ENCODE data around the gene CLMN. TPM values are rescaled to one million over a fixed set of nuclear protein-coding genes. Genes with fewer than 3 reads are reported as not detected.

The CLMN gene
- total and polyA plus RNA-seq, 2 of the 8 experiments (the other 6 are each of a cell fraction or from before 2014, with no cell fraction given) = 1.6 to 8.2 TPM

DNA sequence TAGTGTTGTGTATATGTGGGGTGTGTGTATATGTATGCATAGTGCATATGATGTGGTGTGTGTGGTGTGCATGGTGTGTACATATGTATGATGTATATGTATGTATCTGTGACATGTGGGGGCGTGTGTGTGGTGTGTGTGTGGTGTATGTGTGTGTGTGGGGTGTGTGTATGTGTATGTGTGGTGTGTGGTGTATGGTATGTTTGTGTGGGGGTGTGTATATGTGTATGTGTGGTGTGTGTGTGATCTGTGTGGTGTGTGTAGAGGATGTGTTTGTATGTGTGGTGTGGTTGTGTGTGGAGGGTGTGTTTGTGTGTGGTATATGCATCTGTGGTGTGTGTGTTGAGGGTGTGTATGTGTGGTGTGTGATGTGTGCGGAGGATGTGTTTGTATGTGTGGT is 61.6 kb downstream of the CLMN start:
- CTCF ChIA-PET (ENCODE audit: partially characterized antibody) = no interaction called here
- Histone ChIP-seq H3K36me3 (ENCODE audit: control insufficient read depth in 2 of 4, insufficient read depth in 4 of 4, low read length in 3 of 4) (no peaks in the 10 kb centered on the region; a peak in 1 of 8 replicates), H2BK120ac (replicated peaks; ENCODE audit: low read depth, low read length) (no peak overlapping the region), H3K23me2 (ENCODE audit: low read depth, low read length) (peaks cover 10% of the 10 kb centered on the region; the same call in 1 of the 2 replicates), H3K23ac (ENCODE audit: insufficient read length) (no peak overlapping the region), H3K4me1 (replicated peaks in 1 of 4; ENCODE audit: control insufficient read depth in 3 of 4, insufficient read depth in 4 of 4, low read length in 3 of 4) (peaks cover 6 to 32% (median 20%) of the 10 kb centered on the region in 4 experiments), H3K79me2 (ENCODE audit: control insufficient read depth in 1 of 2, insufficient read depth in 2 of 2, low read length in 2 of 2) (no peaks in the 10 kb centered on the region), H3K56ac (replicated peaks; ENCODE audit: insufficient read length, low read depth, low read length) (peak overlapping the region; percentile 93), H3K27ac (ENCODE audit: low read depth, low read length) (no peak overlapping the region), H4K8ac (ENCODE audit: extremely low read depth, insufficient read depth, low read length) (no peak overlapping the region), H3K18ac (ENCODE audit: extremely low read depth, low read length) (no peak overlapping the region), H2BK5ac (ENCODE audit: low read depth, low read length) (peak overlapping the region; percentile 49; the same call in 1 of the 2 replicates), H2BK15ac (ENCODE audit: low read length) (peak overlapping the region; percentile 100), H4K5ac (ENCODE audit: insufficient read length, low read depth, low read length) (no peak overlapping the region), H2BK12ac (ENCODE audit: low read depth, low read length) (peak overlapping the region; percentile 96; the same call in 1 of the 2 replicates), H3K9ac (replicated peaks in 1 of 4; ENCODE audit: extremely low read depth in 1 of 4, low read depth in 3 of 4, low read length in 3 of 4) (no peak overlapping the region), H4K20me1 (replicated peaks in 1 of 2; ENCODE audit: control insufficient read depth in 1 of 2, insufficient read depth in 2 of 2, low read length in 2 of 2) (peaks cover 0 to 8% of the 10 kb centered on the region in 2 experiments), H3K9me3 (ENCODE audit: insufficient read depth in 2 of 2, low read depth in 1 of 2, low read length in 1 of 2) (no peaks in the 10 kb centered on the region), H2AK5ac (ENCODE audit: low read depth, low read length) (peak overlapping the region; percentile 87), H2BK20ac (ENCODE audit: low read length) (peak overlapping the region; percentile 38; the same call in 1 of the 2 replicates), H3K4me2 (ENCODE audit: insufficient read depth in 1 of 2, low read depth in 2 of 2, low read length in 2 of 2) (no peak overlapping the region), H4K91ac (replicated peaks; ENCODE audit: insufficient read length, low read length) (peak overlapping the region; percentile 60), H3K4me3 (ENCODE audit: extremely low read depth in 1 of 4, insufficient read depth in 2 of 4, low read depth in 3 of 4, low read length in 4 of 4) (no peak overlapping the region), H3K4ac (replicated peaks; ENCODE audit: insufficient read length, low read depth, low read length) (peak overlapping the region; percentile 53), H3K14ac (ENCODE audit: insufficient read length) (no peak overlapping the region), H3K79me1 (ENCODE audit: low read depth, low read length) (no peaks in the 10 kb centered on the region), H3K27me3 (replicated peaks in 1 of 4; ENCODE audit: control insufficient read depth in 3 of 4, extremely low read depth in 1 of 4, insufficient read depth in 3 of 4, low read length in 3 of 4) (no peaks in the 10 kb centered on the region), H2AFZ (ENCODE audit: low read length) (no peak overlapping the region)
- POLR2A ChIA-PET (ENCODE audit: partially characterized antibody) = no interaction called here
- FAIRE-seq = no peak
- WGBS, 2 experiments (ENCODE audit: extremely low coverage in 1 of 2, insufficient coverage in 1 of 2, insufficient read length in 1 of 2, insufficient replicate concordance in 2 of 2, low coverage in 1 of 2, low lambda C conversion rate in 2 of 2, missing lambda C conversion rate in 1 of 2) = 77 to 100% methylated on average over 1 to 2 of the region's 2 CpGs
- DNase-seq (ENCODE audit: low read depth in 1 of 2, low spot score in 2 of 2) = no peak
- no peak for TF ChIP-seq SIRT6 (IDR thresholded peaks at IDR 0.05; ENCODE audit: low read length)
- no peak for TF ChIP-seq YY1 (IDR thresholded peaks at IDR 0.05; ENCODE audit: low read depth, low read length)
- no peak for TF ChIP-seq SUZ12 (IDR thresholded peaks at IDR 0.05; ENCODE audit: low read length)
- no peak for TF ChIP-seq RBBP5 (IDR thresholded peaks at IDR 0.05; ENCODE audit: borderline replicate concordance, low read depth, low read length)
- TF ChIP-seq NANOG (IDR thresholded peaks at IDR 0.05; ENCODE audit: insufficient read depth, low read depth, low read length, poor library complexity, severe bottlenecking) = no peak
- TF ChIP-seq ASH2L (IDR thresholded peaks at IDR 0.05; ENCODE audit: low read length) = no peak
- TF ChIP-seq RAD21 (IDR thresholded peaks at IDR 0.05 in 1 of 2, conservative IDR thresholded peaks at IDR 0.05 in 1 of 2; ENCODE audit: low read depth in 2 of 2, low read length in 2 of 2) = no peak
- no peak for TF ChIP-seq SIN3A (conservative IDR thresholded peaks at IDR 0.05 in 1 of 2, IDR thresholded peaks at IDR 0.05 in 1 of 2; ENCODE audit: low read depth in 1 of 2, low read length in 2 of 2)
- no peak for TF ChIP-seq TEAD4 (IDR thresholded peaks at IDR 0.05; ENCODE audit: low read depth, low read length)

Data from H1 (cell line).